Activated CD4-positive, alpha-beta memory T cell treated with anti-CD3 and anti-CD28 coated beads for 36 hours (primary cell): ENCODE results near the gene BHLHE40. TPM values are rescaled to one million over a fixed set of nuclear protein-coding genes. Genes with fewer than 3 reads are reported as not detected.

Experiments used
- CTCF ChIA-PET: fragments of 350-600 bp; sonication (Branson Sonifier 250); formaldehyde crosslinking; loops from one replicate; lab custom pipeline; 2021; ENCODE audit warnings: antibody characterized with exemption, inconsistent platforms; lab: Charles Lee
- POLR2A ChIA-PET: fragments of 350-600 bp; sonication (Branson Sonifier 250); formaldehyde crosslinking; loops from one replicate; lab custom pipeline; 2021; ENCODE audit warnings: antibody characterized with exemption; lab: Charles Lee
- DNase-seq: peaks from one replicate; pipeline ENCODE4 v3.0.0-alpha.2; 2020
- H3K27ac Mint-ChIP-seq: one replicate; pipeline ENCODE4 v1.8.0; 2021; ENCODE audit warnings: mixed read lengths
- H3K27me3 Mint-ChIP-seq: one replicate; pipeline ENCODE4 v1.8.0; 2021; ENCODE audit warnings: mixed read lengths
- H3K36me3 Mint-ChIP-seq: one replicate; pipeline ENCODE4 v1.8.0; 2021; ENCODE audit warnings: mixed read lengths
- H3K4me1 Mint-ChIP-seq: one replicate; pipeline ENCODE4 v1.8.0; 2021; ENCODE audit warnings: low read depth, mixed read lengths
- H3K4me3 Mint-ChIP-seq: one replicate; pipeline ENCODE4 v1.8.0; 2021; ENCODE audit warnings: mild to moderate bottlenecking, mixed read lengths
- H3K9me3 Mint-ChIP-seq: one replicate; pipeline ENCODE4 v1.8.0; 2021; ENCODE audit warnings: mixed read lengths
- intact Hi-C: fragments of 100-400 bp; cut with micrococcal nuclease; formaldehyde crosslinking; loops from one replicate; pipeline ENCODE4 v1.15.1; 2023
- total RNA-seq, 2 experiments: library from RNA; stranded (reverse); gene quantifications; one replicate each; pipeline ENCODE4 v1.2.3, GENCODE V29; 2021

Gene BHLHE40
- total RNA-seq, 2 experiments from 2014 or later, result 188 to 195 TPM

DNA sequence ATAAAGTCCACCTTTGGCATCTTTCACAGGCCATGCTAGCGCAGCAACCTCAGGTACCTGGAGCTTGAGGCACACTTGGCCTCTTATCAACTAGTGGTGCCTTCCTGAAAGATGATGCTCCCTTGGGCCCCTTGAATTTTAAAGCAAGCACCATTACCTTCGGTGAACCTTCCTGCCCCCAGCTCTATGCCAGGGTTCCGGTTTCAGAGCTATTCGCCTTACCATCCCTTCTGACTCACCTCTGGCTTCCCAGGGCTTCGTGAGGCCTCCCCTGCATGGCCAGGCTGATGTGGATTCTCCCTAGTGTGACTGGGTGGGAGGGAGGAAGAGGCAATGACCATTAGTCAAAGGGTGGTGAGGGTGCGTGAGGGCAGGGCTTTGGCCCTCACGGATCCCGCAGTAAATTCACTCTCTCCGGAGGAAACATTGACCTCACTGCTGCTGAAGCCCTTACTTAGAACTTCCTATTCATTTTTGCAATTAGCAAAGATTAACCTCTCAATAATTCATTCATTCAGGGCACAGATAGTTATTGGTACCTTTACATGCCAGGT is 16.3 kb downstream of the BHLHE40 start:
- DNase-seq, result peak; percentile 9
- CTCF ChIA-PET, result no interaction called here
- no peaks in the 10 kb centered on the region for H3K36me3 Mint-ChIP-seq
- no peaks in the 10 kb centered on the region for H3K27me3 Mint-ChIP-seq
- no peak overlapping the region for H3K4me3 Mint-ChIP-seq
- no peak overlapping the region for H3K27ac Mint-ChIP-seq
- intact Hi-C loops, result no loop called here
- POLR2A ChIA-PET, result interaction anchor here (1.1 to 2.5 kb wide), 5 partner anchors 10 to 261 kb away, joined by 3 to 16 read pairs (median 6); partner anchors contain the start of gene BHLHE40
- H3K4me1 Mint-ChIP-seq, result peaks cover 25% of the 10 kb centered on the region
- H3K9me3 Mint-ChIP-seq, result no peaks in the 10 kb centered on the region

DNA sequence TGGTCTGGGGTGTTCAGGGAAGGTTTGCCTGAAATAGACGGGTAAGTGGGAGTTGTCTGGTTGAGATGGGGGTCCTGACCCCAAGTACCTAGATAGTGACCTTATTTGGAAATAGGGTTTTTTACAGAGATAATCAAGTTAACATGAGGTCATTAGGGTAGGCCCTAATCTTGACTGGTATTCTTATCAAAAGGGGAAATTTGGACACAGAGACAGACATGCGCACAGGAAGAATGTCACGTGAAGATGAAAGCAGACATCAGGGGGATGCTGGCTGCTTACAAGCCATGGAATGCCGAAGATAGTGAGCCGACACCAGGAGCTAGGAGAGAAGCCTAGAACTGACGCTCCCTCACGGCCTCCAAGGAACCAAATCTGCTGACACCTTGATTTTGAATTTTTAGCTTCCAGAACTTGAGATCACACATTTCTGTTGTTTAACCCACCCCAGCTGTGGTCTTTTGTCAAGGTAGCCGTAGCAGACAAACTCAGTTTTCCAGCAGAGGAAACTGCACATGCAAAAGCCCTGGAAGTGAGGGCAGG is 17.1 kb downstream of the BHLHE40 start:
- Mint-ChIP-seq H3K4me1 (peaks cover 25% of the 10 kb centered on the region), H3K27me3 (no peaks in the 10 kb centered on the region), H3K4me3 (no peak overlapping the region), H3K9me3 (no peaks in the 10 kb centered on the region), H3K27ac (no peak overlapping the region), H3K36me3 (no peaks in the 10 kb centered on the region)
- CTCF ChIA-PET, result interaction anchor here (1.0 kb wide), 1 partner anchor 10 kb away, joined by 3 read pairs; no protein-coding TSS in a partner anchor
- POLR2A ChIA-PET, result no interaction called here
- intact Hi-C loops, result no loop called here
- peak; percentile 1 for DNase-seq

- Mint-ChIP-seq H3K4me1 (peaks cover 26% of the 10 kb centered on the region), H3K4me3 (no peak overlapping the region), H3K36me3 (no peaks in the 10 kb centered on the region), H3K9me3 (no peaks in the 10 kb centered on the region), H3K27me3 (no peaks in the 10 kb centered on the region), H3K27ac (peak overlapping the region; percentile 6)
- DNase-seq, result peak; percentile 6
- POLR2A ChIA-PET, result no interaction called here
- intact Hi-C loops, result no loop called here
- CTCF ChIA-PET, result interaction anchor here (1.0 kb wide), 1 partner anchor 10 kb away, joined by 3 read pairs; no protein-coding TSS in a partner anchor
Measured at GRCh38 chr3:4996771-4997291, 17.6 kb downstream of the BHLHE40 start.

DNA sequence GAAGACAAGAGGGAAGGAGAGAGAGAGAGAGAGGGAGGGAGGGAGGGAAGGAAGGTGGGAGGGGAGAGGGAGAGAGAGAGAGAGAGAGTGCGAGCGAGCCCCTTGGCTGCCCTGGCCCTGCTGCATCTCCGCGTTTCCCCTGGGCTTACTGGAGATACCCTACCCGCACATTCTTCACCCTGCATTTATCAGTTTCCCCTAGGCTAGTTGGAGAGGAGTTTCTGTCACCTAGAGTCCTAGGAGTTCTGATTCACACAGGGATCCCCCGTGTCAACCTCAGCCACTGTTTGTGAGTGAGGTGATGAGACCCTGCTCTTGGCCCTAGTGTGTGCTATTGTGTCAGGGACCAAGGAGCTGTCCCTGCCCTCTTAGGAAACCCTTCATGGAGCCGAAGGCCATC is 18.7 kb downstream of the BHLHE40 start:
- CTCF ChIA-PET, result interaction anchor here (0.6 kb wide), 1 partner anchor 368 kb away, joined by 3 read pairs; no protein-coding TSS in a partner anchor

DNA sequence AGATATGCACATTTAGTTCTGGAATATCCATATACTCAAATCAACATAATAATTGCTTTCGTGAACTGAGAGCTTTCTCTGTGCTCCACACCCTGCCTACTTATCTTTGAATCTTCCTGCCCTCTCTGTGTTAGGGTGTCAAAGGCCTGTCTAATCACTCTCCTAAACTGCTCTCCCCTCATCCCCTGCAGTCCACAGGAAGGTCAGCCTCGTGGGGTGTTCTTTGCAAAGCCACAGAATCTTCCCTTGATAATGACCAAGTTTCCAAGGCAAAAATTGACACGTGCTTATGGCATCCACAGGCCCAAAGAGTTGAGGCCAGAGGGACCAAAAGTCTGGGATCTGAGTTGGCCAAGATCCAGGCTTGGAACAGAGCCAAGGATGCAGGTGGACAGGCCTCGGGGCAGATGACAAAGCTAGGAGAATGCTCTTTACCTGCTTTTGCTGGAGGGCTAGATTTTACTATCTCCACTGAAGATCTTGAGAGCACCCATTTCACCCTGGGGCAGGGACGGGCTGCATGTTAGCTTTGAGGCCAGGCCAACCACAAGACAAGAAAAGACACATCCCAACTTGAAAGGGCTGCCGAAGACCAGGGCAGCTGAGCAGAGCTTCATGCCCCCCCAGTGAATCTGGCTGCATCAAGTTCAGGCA is 20.4 kb downstream of the BHLHE40 start:
- ChIA-PET CTCF (interaction anchor here (1.0 to 1.2 kb wide), 4 partner anchors 12 to 20 kb away, joined by 3 read pairs; partner anchors contain the start of gene BHLHE40), POLR2A (interaction anchor here (1.0 to 1.9 kb wide), 4 partner anchors 12 to 22 kb away, joined by 3 to 14 read pairs (median 4); no protein-coding TSS in a partner anchor)
- Mint-ChIP-seq H3K27me3 (no peaks in the 10 kb centered on the region), H3K9me3 (no peaks in the 10 kb centered on the region), H3K4me1 (peaks cover 33% of the 10 kb centered on the region), H3K27ac (no peak overlapping the region), H3K36me3 (no peaks in the 10 kb centered on the region), H3K4me3 (no peak overlapping the region)
- intact Hi-C loops, result no loop called here
- peak; percentile 7 for DNase-seq

More for the DNA sequence above, 18.7 kb downstream of the BHLHE40 start:
- no peak for DNase-seq
- POLR2A ChIA-PET, result interaction anchor here (0.6 kb wide), 1 partner anchor 18 kb away, joined by 3 read pairs; no protein-coding TSS in a partner anchor
- Mint-ChIP-seq H3K36me3 (no peaks in the 10 kb centered on the region), H3K4me3 (no peak overlapping the region), H3K4me1 (peaks cover 37% of the 10 kb centered on the region), H3K27ac (no peak overlapping the region), H3K27me3 (no peaks in the 10 kb centered on the region), H3K9me3 (no peaks in the 10 kb centered on the region)
- intact Hi-C loops, result no loop called here

GRCh38 chr3:5001135-5001534 is 21.9 kb downstream of the BHLHE40 start:
- no peaks in the 10 kb centered on the region for H3K27me3 Mint-ChIP-seq
- ChIA-PET POLR2A (interaction anchor here (1.4 to 4.6 kb wide), 2 partner anchors 16 to 17 kb away, joined by 4 to 31 read pairs; no protein-coding TSS in a partner anchor), CTCF (interaction anchor here (1.0 to 1.9 kb wide), 3 partner anchors 14 to 290 kb away, joined by 3 to 6 read pairs (median 3); no protein-coding TSS in a partner anchor)
- DNase-seq, result peak; percentile 9
- H3K4me1 Mint-ChIP-seq, result peaks cover 31% of the 10 kb centered on the region
- H3K9me3 Mint-ChIP-seq, result no peaks in the 10 kb centered on the region
- intact Hi-C loops, result no loop called here
- no peak overlapping the region for H3K4me3 Mint-ChIP-seq
- H3K27ac Mint-ChIP-seq, result no peak overlapping the region
- H3K36me3 Mint-ChIP-seq, result no peaks in the 10 kb centered on the region

DNA sequence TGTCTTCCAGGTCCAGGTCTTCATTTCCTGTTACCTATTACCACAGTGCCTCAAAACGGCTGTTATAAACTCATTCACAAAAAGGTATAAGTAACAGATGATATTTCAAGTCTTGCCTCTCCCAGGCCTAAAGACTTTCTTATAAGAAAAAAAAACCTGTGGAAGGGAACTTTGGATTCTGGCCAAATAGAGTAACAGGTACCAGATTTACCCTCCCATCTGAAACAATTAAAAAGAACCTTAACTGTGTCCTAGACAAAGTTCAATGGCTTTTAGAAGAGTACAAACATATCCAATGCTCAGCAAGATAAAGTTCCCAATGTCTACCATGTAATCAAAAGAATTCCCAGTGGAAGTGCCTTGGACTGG is 22.6 kb downstream of the BHLHE40 start:
- Mint-ChIP-seq H3K27me3 (no peaks in the 10 kb centered on the region), H3K27ac (no peak overlapping the region), H3K4me1 (peaks cover 35% of the 10 kb centered on the region), H3K36me3 (no peaks in the 10 kb centered on the region), H3K9me3 (no peaks in the 10 kb centered on the region), H3K4me3 (no peak overlapping the region)
- ChIA-PET POLR2A (interaction anchor here (0.7 to 4.6 kb wide), 8 partner anchors 15 to 262 kb away, joined by 3 to 31 read pairs (median 4); partner anchors contain the start of gene BHLHE40), CTCF (interaction anchor here (0.7 to 1.9 kb wide), 6 partner anchors 8 to 290 kb away, joined by 3 to 6 read pairs (median 4); no protein-coding TSS in a partner anchor)
- intact Hi-C loops, result loop anchor here (1.0 kb wide), 1 partner anchor 15 kb away; no protein-coding TSS in a partner anchor
- no peak for DNase-seq

DNA sequence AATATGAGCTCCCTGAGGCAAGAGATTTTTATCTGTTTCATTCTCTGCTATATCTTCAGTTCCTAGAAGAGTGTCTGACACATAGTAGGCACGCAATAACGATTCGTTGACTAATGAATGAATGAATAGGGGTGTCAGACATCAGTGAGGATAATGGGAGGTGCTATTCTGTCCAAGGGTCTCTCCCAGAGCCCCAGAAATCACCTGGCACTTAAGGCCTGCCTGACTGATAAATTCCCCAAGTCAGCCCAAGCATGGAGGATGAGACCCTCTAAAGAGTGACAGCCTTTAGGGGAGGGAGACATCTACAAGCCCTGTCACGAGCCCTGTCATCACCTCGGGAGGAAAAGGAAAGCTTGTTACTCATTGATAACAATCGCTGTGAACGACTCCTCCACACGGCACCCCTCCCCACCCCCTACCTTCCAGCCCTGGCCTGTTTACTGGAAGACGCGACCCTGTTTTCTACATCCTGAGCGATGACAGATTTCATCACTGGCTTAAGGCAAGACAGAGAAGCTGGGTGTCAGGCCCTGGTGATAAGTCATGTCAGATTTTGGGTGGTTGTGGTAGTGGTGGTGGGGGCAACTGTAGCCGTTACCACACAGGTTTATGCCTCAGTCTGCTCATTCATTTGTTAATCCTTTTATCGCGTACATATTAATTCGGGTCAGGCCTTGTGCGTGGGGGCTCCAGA is 23.1 kb downstream of the BHLHE40 start:
- no peaks in the 10 kb centered on the region for H3K9me3 Mint-ChIP-seq
- peak; percentile 86 for DNase-seq
- peak overlapping the region; percentile 16 for H3K4me3 Mint-ChIP-seq
- ChIA-PET POLR2A (interaction anchor here (0.7 to 4.6 kb wide), 9 partner anchors 14 to 262 kb away, joined by 3 to 31 read pairs (median 4); partner anchors contain the start of gene BHLHE40), CTCF (interaction anchor here (0.7 to 1.6 kb wide), 6 partner anchors 9 to 291 kb away, joined by 3 to 4 read pairs (median 3); no protein-coding TSS in a partner anchor)
- H3K27ac Mint-ChIP-seq, result peak overlapping the region; percentile 82
- intact Hi-C loops, result loop anchor here (1.0 kb wide), 1 partner anchor 16 kb away; no protein-coding TSS in a partner anchor
- no peaks in the 10 kb centered on the region for H3K27me3 Mint-ChIP-seq
- H3K36me3 Mint-ChIP-seq, result no peaks in the 10 kb centered on the region
- peaks cover 41% of the 10 kb centered on the region for H3K4me1 Mint-ChIP-seq

- no peaks in the 10 kb centered on the region for H3K9me3 Mint-ChIP-seq
- DNase-seq, result no peak
- H3K4me3 Mint-ChIP-seq, result peak overlapping the region; percentile 16
- H3K4me1 Mint-ChIP-seq, result peaks cover 44% of the 10 kb centered on the region
- no peaks in the 10 kb centered on the region for H3K27me3 Mint-ChIP-seq
- ChIA-PET CTCF (interaction anchor here (1.0 to 2.8 kb wide), 5 partner anchors 9 to 22 kb away, joined by 3 to 10 read pairs (median 4); no protein-coding TSS in a partner anchor), POLR2A (interaction anchor here (1.0 to 4.6 kb wide), 6 partner anchors 14 to 263 kb away, joined by 3 to 31 read pairs (median 6); partner anchors contain the start of gene BHLHE40)
- peak overlapping the region; percentile 82 for H3K27ac Mint-ChIP-seq
- intact Hi-C loops, result loop anchor here (1.0 kb wide), 1 partner anchor 17 kb away; no protein-coding TSS in a partner anchor
- H3K36me3 Mint-ChIP-seq, result no peaks in the 10 kb centered on the region
Measured at GRCh38 chr3:5002871-5003247, 23.6 kb downstream of the BHLHE40 start.

DNA sequence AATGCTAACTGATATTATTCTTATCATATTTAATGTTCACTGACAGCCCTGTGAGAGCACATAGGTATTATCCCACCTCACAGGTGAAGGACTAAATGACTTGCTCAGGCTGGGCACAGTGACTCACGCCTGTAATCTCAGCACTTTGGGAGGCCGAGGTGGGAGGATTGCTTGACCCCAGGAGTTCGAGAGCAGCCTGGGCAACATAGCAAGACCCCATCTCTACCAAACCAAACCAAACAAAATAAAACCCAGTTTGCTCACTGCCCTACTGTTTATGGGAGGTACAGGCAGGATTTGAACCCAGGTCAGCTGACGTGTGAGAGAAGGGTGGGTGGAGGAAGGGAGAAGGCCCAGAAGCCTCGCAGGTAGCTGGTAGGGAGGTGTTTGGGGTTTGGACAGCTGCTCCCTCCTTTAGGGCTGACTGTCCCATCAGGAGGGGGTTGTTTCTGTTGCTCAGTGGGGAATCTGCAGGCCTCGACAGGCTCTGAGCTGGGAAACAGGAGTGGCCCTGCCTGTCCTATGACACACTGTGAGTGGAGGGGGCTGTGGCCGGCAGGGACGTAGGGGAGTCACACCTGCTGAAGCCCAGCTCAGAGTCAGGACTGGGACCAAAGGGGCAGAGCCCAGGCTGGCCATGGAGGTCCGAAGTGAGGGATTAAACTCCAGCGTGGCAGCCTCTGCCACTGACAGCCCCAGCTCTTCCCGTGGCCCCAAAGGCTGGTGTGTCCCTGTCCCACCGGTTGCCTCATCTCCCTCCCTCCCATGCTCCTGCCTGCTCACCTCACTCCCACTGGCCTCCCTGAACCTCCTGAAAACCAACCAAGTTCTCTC is 25.3 kb downstream of the BHLHE40 start:
- CTCF ChIA-PET, result interaction anchor here (0.9 to 2.8 kb wide), 3 partner anchors 19 to 293 kb away, joined by 3 to 10 read pairs (median 3); no protein-coding TSS in a partner anchor
- H3K9me3 Mint-ChIP-seq, result no peaks in the 10 kb centered on the region
- intact Hi-C loops, result no loop called here
- H3K36me3 Mint-ChIP-seq, result no peaks in the 10 kb centered on the region
- H3K27ac Mint-ChIP-seq, result peak overlapping the region; percentile 14
- peak; percentile 14 for DNase-seq
- no peaks in the 10 kb centered on the region for H3K27me3 Mint-ChIP-seq
- H3K4me1 Mint-ChIP-seq, result peaks cover 48% of the 10 kb centered on the region
- POLR2A ChIA-PET, result interaction anchor here (1.4 to 4.6 kb wide), 3 partner anchors 18 to 25 kb away, joined by 5 to 31 read pairs (median 24); partner anchors contain the start of gene BHLHE40
- no peak overlapping the region for H3K4me3 Mint-ChIP-seq
